Measurements from ENCODE around the gene SGF29.
A peak's percentile ranks its signal among the peaks of the same experiment; 100 is the strongest.
"Not testable (repeated sequence)": the region's sequence is repeated elsewhere in the genome, so short reads cannot be mapped to it uniquely, and the experiment has no call there.

Gene SGF29

DNA sequence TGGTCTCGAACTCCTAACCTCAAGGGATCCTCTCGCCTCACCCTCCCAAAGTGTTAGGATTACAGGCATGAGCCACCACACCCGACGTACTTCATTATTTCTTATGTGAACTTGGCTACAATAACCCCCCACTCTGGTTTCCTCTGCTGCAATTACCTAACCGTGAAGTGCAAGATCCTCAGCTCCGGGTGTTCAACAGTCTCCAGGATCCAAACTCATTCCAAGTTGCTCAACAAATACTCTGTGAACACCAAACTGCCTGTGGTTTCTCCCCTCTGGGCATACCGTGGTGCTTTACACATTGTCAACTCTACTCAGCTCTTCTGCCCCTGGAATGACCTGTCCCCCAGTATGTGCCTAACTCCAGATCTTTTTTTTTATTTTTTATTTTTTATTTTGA is 62.9 kb downstream of the SGF29 start:
- no peak for TF ChIP-seq ZNF274 (IDR thresholded peaks at IDR 0.05; ENCODE audit: low read depth, low read length)
- H3K4me3 ChIP-seq (ENCODE audit: low read length) = no peak overlapping the region

DNA sequence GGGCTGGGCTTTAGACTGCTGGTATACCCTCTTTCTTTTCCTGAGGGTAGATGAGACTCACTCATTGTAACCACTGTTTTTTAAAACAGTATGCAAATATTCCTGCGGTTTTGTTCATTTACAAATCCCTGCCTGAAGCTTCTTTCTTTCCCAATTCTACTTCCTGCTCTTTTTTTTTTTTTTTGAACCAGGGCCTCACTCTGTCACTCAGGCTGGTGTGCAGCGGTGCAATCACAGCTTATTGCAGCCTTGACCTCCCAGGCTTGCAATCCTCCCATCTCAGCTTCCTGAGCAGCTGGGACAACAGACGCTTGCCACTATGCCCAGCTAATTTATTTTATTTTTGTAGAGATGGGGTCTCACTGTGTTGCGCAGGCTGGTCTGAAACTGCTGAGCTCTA is 64.2 kb downstream of the SGF29 start:
- no peak for TF ChIP-seq ZNF274 (IDR thresholded peaks at IDR 0.05; ENCODE audit: low read depth, low read length)
- H3K4me3 ChIP-seq (ENCODE audit: low read length) = no peak overlapping the region

DNA sequence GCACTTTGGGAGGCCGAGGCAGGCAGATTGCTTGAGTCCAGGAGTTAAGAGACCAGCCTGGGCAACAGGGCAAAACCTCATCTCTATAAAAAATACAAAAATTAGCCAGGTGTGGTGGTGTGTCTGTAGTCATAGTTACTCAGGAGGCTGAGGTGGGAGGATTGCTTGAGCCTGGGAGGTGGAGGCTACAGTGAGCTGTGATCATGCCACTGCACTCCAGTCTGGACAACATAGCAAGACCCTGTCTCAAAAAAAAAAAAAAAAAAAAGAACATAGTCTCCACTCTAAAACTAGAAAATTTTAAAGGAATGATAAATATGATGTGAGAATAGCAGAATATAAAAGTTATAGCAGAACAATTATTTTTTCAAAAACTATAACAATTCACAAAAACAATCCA is 66.6 kb downstream of the SGF29 start:
- not testable (repeated sequence) for H3K4me3 ChIP-seq (ENCODE audit: low read length)

DNA sequence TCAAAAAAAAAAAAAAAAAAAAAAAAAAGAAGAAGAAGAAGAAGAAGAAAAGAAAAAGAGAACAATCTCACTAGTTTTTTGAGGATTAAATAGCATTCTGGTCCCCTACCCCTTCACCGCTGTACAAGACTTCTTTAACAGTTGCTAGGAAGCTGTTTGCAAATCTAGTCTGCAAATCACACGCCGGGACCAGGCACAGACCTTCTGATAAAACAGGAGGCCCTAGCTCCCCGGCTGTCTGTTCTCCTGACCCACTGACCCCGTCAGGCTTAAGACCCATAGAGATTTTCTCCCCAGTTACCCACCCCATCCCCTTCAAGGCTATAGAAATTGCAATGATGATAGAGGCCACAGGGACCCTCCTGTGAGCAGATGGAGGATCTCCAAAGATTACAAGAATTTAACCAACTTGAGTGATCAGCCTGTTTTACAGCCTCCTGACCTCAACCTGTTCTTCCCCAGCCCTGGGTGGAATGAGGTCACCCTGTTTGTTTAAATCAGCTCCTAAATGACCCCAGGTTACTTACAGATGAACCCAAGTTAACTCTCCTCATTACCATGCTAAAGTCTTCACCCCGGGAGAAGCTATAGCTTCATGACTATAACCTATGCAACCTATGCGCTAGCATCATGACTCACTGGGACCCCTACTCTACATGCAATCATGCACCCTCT is 67.9 kb downstream of the SGF29 start:
- H3K4me3 ChIP-seq (ENCODE audit: low read length) = no peak overlapping the region
- no peak for TF ChIP-seq ZNF274 (IDR thresholded peaks at IDR 0.05; ENCODE audit: low read depth, low read length)

DNA sequence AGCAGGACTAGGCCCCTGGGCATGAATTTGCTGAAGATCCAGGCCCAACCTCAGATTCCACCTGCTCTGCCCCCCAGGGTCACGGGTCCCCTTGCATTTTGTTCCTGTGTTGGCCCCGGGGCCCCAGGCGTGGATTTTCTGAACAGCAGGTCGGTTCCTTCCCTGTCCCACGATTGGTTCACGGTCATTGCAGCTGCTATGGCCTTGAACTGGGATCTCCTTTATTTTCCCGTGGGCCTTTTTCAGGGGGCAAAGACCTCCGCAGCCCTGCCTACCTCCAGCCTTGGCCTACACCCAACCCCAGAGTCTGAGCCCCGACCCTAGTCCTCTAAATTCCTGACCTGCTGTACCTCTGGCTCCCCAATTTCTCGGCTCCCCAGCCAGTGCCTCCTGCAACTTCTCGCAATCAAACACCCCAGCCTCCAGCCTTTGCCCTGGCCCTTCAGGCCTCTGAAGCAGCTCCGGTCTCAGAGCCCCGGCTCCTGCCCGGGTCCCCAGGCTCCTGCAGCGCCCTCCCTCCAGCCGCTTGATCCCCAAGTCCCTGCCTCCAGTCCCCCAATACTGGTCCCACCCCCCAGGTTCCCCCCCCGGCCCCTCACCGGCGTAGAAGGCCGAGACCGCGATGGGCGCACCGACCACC is 68.9 kb downstream of the SGF29 start:
- not testable (repeated sequence) for H3K4me3 ChIP-seq (ENCODE audit: low read length)

DNA sequence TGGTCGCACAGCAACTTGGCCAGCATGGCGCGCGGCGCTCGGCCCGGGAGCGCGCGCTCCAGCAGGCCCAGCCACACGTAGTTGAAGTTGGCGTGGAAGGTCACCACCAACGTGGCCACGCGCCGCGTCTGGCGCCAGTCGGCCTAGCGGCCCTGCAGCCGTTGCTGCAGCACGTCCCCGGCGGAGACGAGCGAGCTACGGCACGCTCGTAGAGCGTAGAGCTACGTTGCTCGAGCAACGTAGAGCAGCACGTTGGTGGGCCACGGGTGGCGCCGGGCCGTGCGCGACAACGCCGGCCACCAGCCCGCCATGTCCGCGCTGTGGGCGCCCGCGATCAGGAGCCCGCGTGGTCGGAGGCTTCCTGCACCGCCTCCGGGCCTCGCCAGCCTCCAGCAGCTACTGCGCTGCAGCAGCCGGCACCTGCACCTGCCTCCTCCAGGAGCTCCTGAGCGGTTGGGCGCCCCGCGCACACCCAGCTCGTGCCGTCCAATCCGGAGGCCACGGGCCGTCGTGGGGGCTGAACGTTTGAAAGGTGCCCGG is 69.5 kb downstream of the SGF29 start:
- peak overlapping the region; percentile 14; the same call in 1 of the 2 replicates for H3K4me3 ChIP-seq (ENCODE audit: low read length)

DNA sequence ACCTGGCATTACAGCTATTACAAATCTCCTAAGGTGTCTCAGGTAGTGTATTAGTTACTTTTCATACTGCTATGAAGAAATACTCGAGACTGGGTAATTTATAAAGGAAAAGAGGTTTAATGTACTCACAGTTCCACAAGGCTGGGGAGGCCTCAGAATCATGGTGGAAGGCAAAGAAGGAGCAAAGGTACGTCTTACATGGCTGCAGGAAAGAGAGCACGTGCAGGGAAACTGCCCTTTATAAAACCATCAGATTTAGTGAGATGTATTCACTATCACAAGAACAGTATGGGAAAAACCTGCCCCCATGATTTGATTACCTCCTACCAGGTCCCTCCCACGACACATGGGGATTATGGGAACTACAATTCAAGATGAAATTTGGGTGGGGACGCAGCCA is 77.2 kb downstream of the SGF29 start:
- not testable (repeated sequence) for H3K4me3 ChIP-seq (ENCODE audit: low read length)

More for the DNA sequence above, 69.5 kb downstream of the SGF29 start:
- TF ChIP-seq ZNF274 (IDR thresholded peaks at IDR 0.05; ENCODE audit: low read depth, low read length) = no peak

DNA sequence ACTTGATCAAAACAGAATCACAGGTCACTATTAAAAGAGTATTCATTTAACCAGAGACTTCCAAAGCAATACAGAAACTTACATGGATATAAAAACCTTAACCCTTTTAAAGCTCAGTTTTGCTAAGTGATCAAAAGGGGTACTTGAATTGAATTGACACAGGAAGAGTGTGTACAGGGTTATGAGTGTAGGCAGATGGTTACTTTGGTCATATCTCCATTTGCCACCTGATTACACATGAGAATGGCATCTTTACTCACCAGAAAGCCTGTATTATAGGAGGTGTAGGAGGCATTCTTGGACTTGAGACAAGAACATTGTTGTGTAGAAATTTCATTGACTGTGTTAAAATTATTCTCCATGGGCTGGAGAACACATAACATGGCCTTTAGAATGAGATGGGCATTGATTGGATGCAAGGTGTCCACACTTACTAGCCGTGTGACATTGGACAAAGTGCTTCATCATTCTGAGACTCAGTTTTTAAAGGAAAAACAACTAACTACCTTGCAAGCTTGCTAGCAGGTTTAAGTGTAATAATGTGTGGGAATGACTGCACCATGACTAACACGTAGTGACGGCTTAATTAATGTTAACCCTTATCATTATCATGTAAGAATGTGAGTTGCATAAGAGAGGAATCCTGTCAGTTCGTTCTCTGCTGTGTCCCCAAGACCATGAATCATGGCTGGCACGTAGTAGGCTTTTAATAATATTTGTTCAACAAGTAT is 82.5 kb downstream of the SGF29 start:
- H3K4me3 ChIP-seq (ENCODE audit: low read length) = not testable (repeated sequence)

DNA sequence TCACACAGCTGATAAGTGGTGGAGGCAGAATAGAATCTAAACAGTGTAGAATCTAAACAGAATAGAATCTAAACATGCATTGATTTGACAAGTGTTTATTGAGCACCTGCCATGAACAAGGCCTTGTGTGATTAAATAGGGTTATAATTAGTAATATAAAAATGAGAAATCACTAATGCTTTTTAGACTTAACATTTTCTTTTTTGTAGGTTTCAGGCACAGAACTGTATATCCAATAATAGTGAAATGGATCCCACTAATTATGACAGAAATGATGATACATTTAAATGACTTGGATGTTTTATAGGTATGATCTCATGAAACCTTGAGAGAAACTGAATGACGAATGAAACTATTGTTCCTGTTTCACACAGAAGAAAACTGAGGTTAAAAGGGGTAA is 84.0 kb downstream of the SGF29 start, which contains the start of gene NPIPB8:
TSS of gene NPIPB8 (plus strand) at position 301 of the 400 bp plus-strand sequence. CDS start 296 bp downstream, outside the sequence.
- H3K4me3 ChIP-seq (ENCODE audit: low read length) = not testable (repeated sequence)

DNA sequence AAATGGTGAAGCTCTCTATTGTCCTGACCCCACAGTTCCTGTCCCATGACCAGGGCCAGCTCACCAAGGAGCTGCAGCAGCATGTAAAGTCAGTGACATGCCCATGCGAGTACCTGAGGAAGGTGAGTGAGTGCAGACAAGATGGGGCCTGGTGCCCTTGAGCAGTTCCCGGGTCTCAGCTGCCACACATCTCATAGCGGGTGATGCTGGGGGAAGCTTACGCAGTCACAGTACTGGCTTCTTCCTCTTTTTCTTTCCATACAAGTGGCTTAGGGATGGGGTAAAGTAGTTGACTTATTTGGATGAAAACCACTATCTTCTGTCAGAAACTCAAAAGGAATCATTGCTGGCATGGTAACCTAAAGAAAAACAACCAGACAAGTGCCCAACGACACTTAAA is 84.6 kb downstream of the SGF29 start:
- not testable (repeated sequence) for H3K4me3 ChIP-seq (ENCODE audit: low read length)

DNA sequence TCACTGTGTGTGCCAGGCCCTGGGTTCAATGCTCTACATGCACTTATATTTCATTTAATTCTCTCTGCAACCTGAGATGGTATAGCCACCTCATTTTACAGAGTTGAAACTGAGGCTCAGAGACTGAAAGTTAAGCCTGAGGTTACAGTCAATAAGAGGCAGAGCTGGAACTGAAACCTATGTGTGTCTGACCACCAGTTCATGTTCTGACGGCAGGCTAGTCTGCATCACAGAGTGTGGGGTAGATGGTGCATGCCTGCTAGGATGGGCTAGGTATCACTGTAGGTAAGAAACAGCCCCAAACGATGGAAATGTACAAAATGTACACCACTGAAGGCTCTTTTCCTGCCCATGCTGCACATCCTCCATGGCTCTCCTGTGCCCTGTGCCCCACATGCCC is 86.2 kb downstream of the SGF29 start:
- H3K4me3 ChIP-seq (ENCODE audit: low read length) = peak overlapping the region; percentile 26; the same call in 1 of the 2 replicates

Measured in GM08714 (cell line).